H9 (cell line): Measurements from ENCODE around the gene TMEM9. TPM values are rescaled to one million over a fixed set of nuclear protein-coding genes. Genes with fewer than 3 reads are reported as not detected.

ENCODE experiments used
- DNase-seq: peaks from one replicate; pipeline ENCODE4 v3.0.0-alpha.2; 2017
- H2AFZ ChIP-seq: one replicate; pipeline ENCODE4 v1.6.1; 2013; ENCODE audit warnings: mild to moderate bottlenecking, low read length, control low read depth, moderate library complexity
- H2AK5ac ChIP-seq: 2 replicates; pipeline ENCODE4 v1.6.1; 2013; ENCODE audit warnings: low read length, control low read depth, mixed read lengths; ENCODE audit not compliant: insufficient read length
- H2BK120ac ChIP-seq: one replicate; pipeline ENCODE4 v1.6.1; 2013; ENCODE audit warnings: low read depth, mild to moderate bottlenecking, low read length, control low read depth, inconsistent platforms; ENCODE audit not compliant: poor library complexity, severe bottlenecking
- H2BK12ac ChIP-seq: 2 replicates; pipeline ENCODE4 v1.6.1; 2013; ENCODE audit warnings: low read length, control low read depth, mixed read lengths, low read depth; ENCODE audit not compliant: insufficient read length
- H2BK15ac ChIP-seq: 2 replicates; pipeline ENCODE4 v1.6.1; 2013; ENCODE audit warnings: low read depth, low read length, control low read depth
- H2BK20ac ChIP-seq: one replicate; pipeline ENCODE4 v1.6.1; 2013; ENCODE audit warnings: low read depth, mild to moderate bottlenecking, low read length, control low read depth, inconsistent platforms; ENCODE audit not compliant: poor library complexity, severe bottlenecking
- H2BK5ac ChIP-seq: 2 replicates; pipeline ENCODE4 v1.6.1; 2013; ENCODE audit warnings: low read length, control low read depth, mixed read lengths; ENCODE audit not compliant: insufficient read length
- H3K14ac ChIP-seq: 2 replicates; pipeline ENCODE4 v1.6.1; 2013; ENCODE audit warnings: low read length, control low read depth; ENCODE audit not compliant: insufficient read depth
- H3K18ac ChIP-seq: 2 replicates; pipeline ENCODE4 v1.6.1; 2013; ENCODE audit warnings: low read depth, mild to moderate bottlenecking, mixed read lengths, low read length, control low read depth; ENCODE audit not compliant: insufficient read length
- H3K23ac ChIP-seq: 2 replicates; pipeline ENCODE4 v1.6.1; 2013; ENCODE audit warnings: low read length, control low read depth, mixed read lengths, low read depth; ENCODE audit not compliant: insufficient read length
- H3K23me2 ChIP-seq: 2 replicates; pipeline ENCODE4 v1.6.1; 2013; ENCODE audit warnings: low read depth, mild to moderate bottlenecking, mixed read lengths, low read length, control low read depth; ENCODE audit not compliant: insufficient read length, poor library complexity, severe bottlenecking
- H3K27ac ChIP-seq: 2 replicates; pipeline ENCODE4 v1.5.1; 2013; ENCODE audit warnings: low read length, control low read depth, mixed read lengths, low read depth; ENCODE audit not compliant: insufficient read length
- H3K27me3 ChIP-seq: 2 replicates; pipeline ENCODE4 v1.6.1; 2013; ENCODE audit warnings: low read length, control low read depth, inconsistent platforms; ENCODE audit not compliant: insufficient read depth
- H3K4ac ChIP-seq: 2 replicates; pipeline ENCODE4 v1.6.1; 2013; ENCODE audit warnings: low read depth, mild to moderate bottlenecking, control low read depth, inconsistent platforms, low read length, moderate library complexity
- H3K4me1 ChIP-seq: 2 replicates; pipeline ENCODE4 v1.6.1; 2013; ENCODE audit warnings: low read length, control low read depth, inconsistent platforms; ENCODE audit not compliant: insufficient read depth
- H3K4me2 ChIP-seq: 2 replicates; pipeline ENCODE4 v1.6.1; 2013; ENCODE audit warnings: low read length, control low read depth, mixed read lengths; ENCODE audit not compliant: insufficient read length, insufficient read depth
- H3K56ac ChIP-seq: 2 replicates; pipeline ENCODE4 v1.6.1; 2013; ENCODE audit warnings: low read depth, mild to moderate bottlenecking, mixed read lengths, low read length, control low read depth; ENCODE audit not compliant: insufficient read length
- H3K79me1 ChIP-seq: 2 replicates; pipeline ENCODE4 v1.6.1; 2013; ENCODE audit warnings: low read depth, mild to moderate bottlenecking, moderate library complexity, low read length, control low read depth, inconsistent platforms; ENCODE audit not compliant: insufficient read depth, poor library complexity, severe bottlenecking
- H3K79me2 ChIP-seq: 2 replicates; pipeline ENCODE4 v1.6.1; 2013; ENCODE audit warnings: low read length, control low read depth, inconsistent platforms; ENCODE audit not compliant: insufficient read depth
- H3K9ac ChIP-seq: 2 replicates; pipeline ENCODE4 v1.6.1; 2013; ENCODE audit warnings: low read length, control low read depth, mixed read lengths; ENCODE audit not compliant: insufficient read length; ENCODE audit errors: extremely low read depth
- H3K9me3 ChIP-seq: one replicate; pipeline ENCODE4 v1.6.1; 2013; ENCODE audit warnings: low read depth, low read length, inconsistent platforms; ENCODE audit not compliant: control insufficient read depth
- H3T11ph ChIP-seq: one replicate; pipeline ENCODE4 v1.6.1; 2013; ENCODE audit warnings: mild to moderate bottlenecking, low read length, control low read depth, inconsistent platforms
- H4K20me1 ChIP-seq: one replicate; pipeline ENCODE4 v1.6.1; 2013; ENCODE audit not compliant: control insufficient read depth, insufficient read length, insufficient read depth
- H4K5ac ChIP-seq: 2 replicates; pipeline ENCODE4 v1.6.1; 2013; ENCODE audit warnings: low read depth, mild to moderate bottlenecking, mixed read lengths, low read length, control low read depth; ENCODE audit not compliant: insufficient read length
- H4K8ac ChIP-seq: replicated peaks from 2 replicates; pipeline ENCODE4 v1.6.1; 2013; ENCODE audit warnings: low read length, control low read depth, mixed read lengths, low read depth; ENCODE audit not compliant: insufficient read length
- H4K91ac ChIP-seq: 2 replicates; pipeline ENCODE4 v1.6.1; 2013; ENCODE audit warnings: low read depth, mild to moderate bottlenecking, moderate library complexity, mixed read lengths, low read length, control low read depth; ENCODE audit not compliant: insufficient read length
- H3K27ac Mint-ChIP-seq, 3 experiments: 2 replicates in 2 of 3; 3 replicates in 1 of 3; pipeline ENCODE4 v1.8.0; 2020 to 2021; ENCODE audit warnings: mixed read lengths in 3 of 3, mild to moderate bottlenecking in 1 of 3, moderate library complexity in 1 of 3
- H3K27me3 Mint-ChIP-seq: 2 replicates; pipeline ENCODE4 v1.8.0; 2021; ENCODE audit warnings: low read depth, mild to moderate bottlenecking, moderate library complexity, mixed read lengths
- H3K36me3 Mint-ChIP-seq, 3 experiments: 2 replicates in 2 of 3; 3 replicates in 1 of 3; pipeline ENCODE4 v1.8.0; 2020 to 2021; ENCODE audit warnings: low read depth in 3 of 3, mixed read lengths in 3 of 3; ENCODE audit not compliant: insufficient read depth in 1 of 3
- H3K4me1 Mint-ChIP-seq, 2 experiments: 2 replicates each; pipeline ENCODE4 v1.8.0; 2020; ENCODE audit warnings: mixed read lengths in 2 of 2
- H3K4me3 Mint-ChIP-seq, 2 experiments: 2 replicates in 1 of 2; 3 replicates in 1 of 2; pipeline ENCODE4 v1.8.0; 2020 to 2021; ENCODE audit warnings: mild to moderate bottlenecking in 2 of 2, mixed read lengths in 2 of 2, moderate library complexity in 1 of 2
- H3K9me3 Mint-ChIP-seq, 2 experiments: 2 replicates in 1 of 2; 3 replicates in 1 of 2; pipeline ENCODE4 v1.8.0; 2020; ENCODE audit warnings: mild to moderate bottlenecking in 2 of 2, mixed read lengths in 2 of 2, moderate library complexity in 1 of 2
- WGBS: extraction: QIAGEN DNeasy Blood & Tissue Kit; methylation state at CpG from one replicate; pipeline ENCODE4 v1.1.7; 2013; ENCODE audit warnings: missing lambda C conversion rate, low lambda C conversion rate, mixed read lengths; ENCODE audit not compliant: insufficient read length; ENCODE audit errors: extremely low coverage; 5-methylcytosine and 5-hydroxymethylcytosine counted together
- total RNA-seq: library from RNA; stranded (reverse); gene quantifications from 2 replicates; pipeline ENCODE4 v1.2.1, GENCODE V29; 2021
- TF ChIP-seq, protein P1 (sequence below): fragments of 200-600 bp; sonication (generic); conservative IDR thresholded peaks from 3 replicates; pipeline ENCODE4 v1.8.0; 2021; ENCODE audit warnings: antibody characterized with exemption, mild to moderate bottlenecking

The TMEM9 gene
- total RNA-seq, 1 experiment from 2014 or later = 93.4 TPM

DNA sequence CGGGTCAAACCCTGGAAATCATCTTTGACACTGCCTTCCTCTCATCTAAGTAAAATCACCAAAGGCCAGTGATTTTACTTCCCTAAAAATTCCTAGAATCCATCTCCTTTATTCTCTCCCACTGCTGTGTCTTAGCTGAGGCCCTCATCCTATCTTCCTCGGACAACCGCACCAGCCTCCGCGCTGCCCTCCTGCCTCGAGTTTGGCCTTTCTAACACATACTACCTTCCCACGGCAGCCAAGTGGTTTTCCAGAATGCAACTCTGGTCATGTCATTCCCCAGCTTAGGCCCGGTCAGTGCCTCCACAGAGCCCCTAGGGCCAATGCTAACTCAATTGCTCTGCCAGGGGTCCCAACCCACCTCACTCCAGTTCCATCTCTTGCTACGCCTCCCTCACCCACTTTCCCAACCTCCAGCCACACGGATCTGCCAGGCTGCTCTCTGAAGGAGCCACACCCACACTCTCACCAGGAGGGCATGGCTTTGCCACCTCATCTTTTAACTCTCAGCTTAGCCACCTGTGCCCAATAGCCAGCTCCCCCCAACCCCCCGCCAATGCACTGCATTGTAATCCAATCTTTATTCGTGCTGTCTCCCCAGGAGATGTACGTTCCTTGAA lies 6.8 kb downstream of the TMEM9 start:
- Histone ChIP-seq H3K9me3 (no peaks in the 10 kb centered on the region), H3K14ac (no peak overlapping the region), H2BK5ac (no peak overlapping the region), H3K27ac (no peak overlapping the region), H2AK5ac (no peak overlapping the region), H3K4me1 (no peaks in the 10 kb centered on the region), H4K91ac (no peak overlapping the region), H2BK15ac (no peak overlapping the region), H3K4me2 (no peak overlapping the region), H4K8ac (no peak overlapping the region), H3K4ac (no peak overlapping the region), H2BK120ac (no peak overlapping the region), H3K18ac (no peak overlapping the region), H3K27me3 (no peaks in the 10 kb centered on the region), H3K79me1 (peaks cover 2% of the 10 kb centered on the region), H3K56ac (no peak overlapping the region), H2AFZ (no peak overlapping the region), H2BK20ac (no peak overlapping the region), H4K20me1 (no peaks in the 10 kb centered on the region), H3K9ac (no peak overlapping the region), H3K23me2 (no peaks in the 10 kb centered on the region), H3T11ph (no peak overlapping the region), H4K5ac (no peak overlapping the region), H3K23ac (no peak overlapping the region), H2BK12ac (no peak overlapping the region), H3K79me2 (no peaks in the 10 kb centered on the region)
- H3K27me3 Mint-ChIP-seq = no peaks in the 10 kb centered on the region
- H3K4me3 Mint-ChIP-seq = no peak overlapping the region
- H3K27ac Mint-ChIP-seq = peak overlapping the region in 2 of 3 experiments; percentile 41 to 64; a peak in 3 of 7 replicates
- DNase-seq = no peak
- TF ChIP-seq, protein P1, sequence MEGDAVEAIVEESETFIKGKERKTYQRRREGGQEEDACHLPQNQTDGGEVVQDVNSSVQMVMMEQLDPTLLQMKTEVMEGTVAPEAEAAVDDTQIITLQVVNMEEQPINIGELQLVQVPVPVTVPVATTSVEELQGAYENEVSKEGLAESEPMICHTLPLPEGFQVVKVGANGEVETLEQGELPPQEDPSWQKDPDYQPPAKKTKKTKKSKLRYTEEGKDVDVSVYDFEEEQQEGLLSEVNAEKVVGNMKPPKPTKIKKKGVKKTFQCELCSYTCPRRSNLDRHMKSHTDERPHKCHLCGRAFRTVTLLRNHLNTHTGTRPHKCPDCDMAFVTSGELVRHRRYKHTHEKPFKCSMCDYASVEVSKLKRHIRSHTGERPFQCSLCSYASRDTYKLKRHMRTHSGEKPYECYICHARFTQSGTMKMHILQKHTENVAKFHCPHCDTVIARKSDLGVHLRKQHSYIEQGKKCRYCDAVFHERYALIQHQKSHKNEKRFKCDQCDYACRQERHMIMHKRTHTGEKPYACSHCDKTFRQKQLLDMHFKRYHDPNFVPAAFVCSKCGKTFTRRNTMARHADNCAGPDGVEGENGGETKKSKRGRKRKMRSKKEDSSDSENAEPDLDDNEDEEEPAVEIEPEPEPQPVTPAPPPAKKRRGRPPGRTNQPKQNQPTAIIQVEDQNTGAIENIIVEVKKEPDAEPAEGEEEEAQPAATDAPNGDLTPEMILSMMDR = no peak
- peaks cover 64 to 99% (median 96%) of the 10 kb centered on the region in 3 experiments for H3K36me3 Mint-ChIP-seq
- no peaks in the 10 kb centered on the region for H3K9me3 Mint-ChIP-seq
- WGBS = no CpG with 5 or more reads among the region's 13 CpGs
- peaks cover under 1 to 2% of the 10 kb centered on the region in 2 experiments for H3K4me1 Mint-ChIP-seq
